NCI-H2081 (cell line): ENCODE results near the gene CAB39.
A peak's percentile ranks its signal among the peaks of the same experiment; 100 is the strongest.

Experiments used
- DNase-seq, 2 experiments: peaks; one replicate each; lab custom pipeline; 2025; lab: John Stamatoyannopoulos, UW

Gene CAB39

GRCh38 chr2:230712443-230713330 lies at the start of gene CAB39:
TSS of gene CAB39 (plus strand) at chr2:230712842. CDS start at chr2:230760002, 47,160 bp downstream.
- peak; percentile 88 to 91 for DNase-seq

DNA sequence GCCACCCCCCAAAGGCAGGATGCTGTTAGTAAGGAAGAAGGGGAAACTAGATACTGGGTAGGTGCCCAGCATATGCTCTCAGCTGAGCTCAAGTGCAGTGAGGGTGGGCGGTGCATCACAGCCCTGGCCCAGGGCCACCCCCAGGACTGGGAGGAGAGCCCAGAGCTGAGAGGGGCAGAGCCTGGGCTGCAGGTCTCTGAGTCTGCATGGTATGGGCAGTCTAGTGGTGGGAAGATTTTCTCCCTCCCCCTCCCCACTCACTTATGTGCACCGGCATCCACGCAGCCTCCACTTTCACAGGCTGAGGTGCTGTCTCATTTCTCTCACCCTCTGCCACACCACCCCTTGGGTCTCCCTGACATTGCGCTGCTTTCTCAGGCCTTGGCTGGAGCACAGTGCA lies 48.5 kb upstream of the CAB39 start:
- no peak for DNase-seq

- no peak for DNase-seq
Observed at GRCh38 chr2:230664844-230665243, 47.8 kb upstream of the CAB39 start.

- DNase-seq, result no peak
Observed at GRCh38 chr2:230665263-230665691, 47.4 kb upstream of the CAB39 start.

GRCh38 chr2:230666446-230666845 lies 46.2 kb upstream of the CAB39 start:
- DNase-seq, result no peak

GRCh38 chr2:230666885-230667712 lies 45.5 kb upstream of the CAB39 start:
- DNase-seq, result no peak

DNA sequence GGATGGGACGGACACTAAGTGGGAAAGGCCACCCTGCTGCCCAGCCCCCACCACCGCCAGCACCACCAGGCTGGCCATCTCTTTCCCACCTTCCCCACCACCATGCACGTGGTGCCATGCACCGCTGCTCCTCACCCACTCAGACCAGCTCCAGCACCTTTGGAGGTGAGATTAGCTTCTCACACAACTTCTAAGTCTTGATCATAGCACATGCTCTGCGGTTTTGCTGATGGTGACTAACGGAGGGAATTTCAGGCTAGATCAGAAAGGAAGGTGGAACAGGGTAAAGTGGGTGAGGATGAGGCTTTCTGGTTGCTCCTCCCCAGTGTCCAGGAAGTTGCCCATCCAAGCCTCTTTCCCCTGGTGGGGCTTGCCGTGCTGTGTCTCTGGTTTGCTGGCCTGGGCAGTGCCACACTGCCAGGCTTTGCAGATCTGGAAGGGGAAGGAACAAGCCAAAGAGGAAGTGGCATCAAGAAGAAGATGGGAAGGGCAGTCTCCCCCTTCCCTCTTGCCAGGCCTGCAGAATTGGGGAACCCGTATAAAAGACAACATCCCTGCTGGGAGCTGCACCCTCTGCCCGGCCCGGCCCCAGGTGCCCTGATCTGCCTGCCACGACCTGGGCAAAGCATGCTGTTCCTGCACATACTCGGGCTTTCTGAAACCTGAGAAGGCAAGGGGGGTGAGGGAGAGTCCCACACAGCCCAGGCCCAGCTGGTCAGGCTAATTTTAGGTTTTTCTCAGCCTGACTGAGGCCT lies 44.3 kb upstream of the CAB39 start:
- no peak for DNase-seq

DNA sequence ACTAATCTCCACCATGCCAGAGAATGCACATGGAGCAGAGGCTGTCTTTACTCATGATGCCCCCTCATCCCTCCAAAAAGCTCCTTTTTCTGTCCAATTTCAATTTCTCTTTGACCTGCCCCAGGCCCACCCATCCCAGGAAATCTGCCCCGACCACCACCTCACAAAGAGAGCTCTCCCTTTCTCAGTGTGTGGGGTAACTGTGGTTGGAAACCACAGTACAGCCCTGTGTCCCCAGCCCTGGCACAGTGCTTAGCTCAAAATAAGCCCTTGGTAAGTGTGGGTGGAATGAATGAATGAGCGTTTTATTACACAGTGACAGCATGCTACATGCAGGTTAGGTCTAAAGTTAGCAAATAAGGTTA lies 43.7 kb upstream of the CAB39 start:
- DNase-seq, result no peak

DNA sequence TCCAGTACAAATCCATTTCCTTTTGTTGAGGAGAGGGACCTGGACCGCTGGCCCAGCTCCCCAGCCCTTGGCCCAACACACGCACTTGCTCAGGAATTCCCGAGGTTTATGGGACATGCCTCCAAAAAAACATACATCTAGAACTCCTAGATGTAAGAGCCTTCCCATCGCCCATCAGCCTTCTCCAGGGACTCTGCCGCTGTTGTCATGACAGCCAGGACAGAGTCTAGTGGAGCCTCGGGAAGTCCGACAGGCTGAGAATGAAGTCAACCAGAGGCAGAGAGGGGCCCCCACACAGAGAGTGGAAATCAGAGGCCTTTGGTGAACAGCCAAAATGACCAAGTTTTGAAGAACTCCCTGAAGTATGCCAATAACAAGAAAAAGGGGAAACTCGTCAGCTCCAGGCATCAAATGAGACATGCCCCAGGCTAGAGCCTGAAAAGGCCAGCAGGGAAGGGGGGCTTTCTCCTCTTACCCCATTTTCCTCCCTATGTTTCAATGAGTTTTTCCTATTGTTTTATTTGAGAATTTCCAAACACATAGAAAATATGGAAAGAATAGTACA lies 43.2 kb upstream of the CAB39 start:
- no peak for DNase-seq

GRCh38 chr2:230671117-230671516 lies 41.5 kb upstream of the CAB39 start:
- no peak for DNase-seq

GRCh38 chr2:230672836-230673235 lies 39.8 kb upstream of the CAB39 start:
- no peak for DNase-seq

GRCh38 chr2:230674401-230674800 lies 38.2 kb upstream of the CAB39 start:
- DNase-seq, result no peak

- no peak for DNase-seq
Observed at GRCh38 chr2:230674966-230675672, 37.5 kb upstream of the CAB39 start.

DNA sequence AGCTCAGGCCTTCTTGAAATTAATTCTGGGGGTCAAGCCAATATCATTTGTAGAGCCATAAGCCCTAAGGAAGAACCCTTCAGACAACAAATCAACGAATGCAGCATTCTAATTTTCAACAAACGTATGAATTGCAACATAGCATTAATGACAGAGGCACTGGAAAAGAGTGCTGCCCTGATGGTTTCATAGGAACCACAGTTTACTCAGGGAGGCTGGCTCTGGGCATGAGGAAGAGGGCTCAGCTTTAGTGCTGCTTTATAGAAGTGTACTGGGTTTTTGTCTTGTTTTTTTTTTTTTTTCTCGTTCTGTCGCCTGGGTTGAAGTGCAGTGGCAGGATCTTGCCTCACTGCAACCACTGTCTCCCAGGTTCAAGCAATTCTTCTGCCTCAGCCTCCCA lies 36.1 kb upstream of the CAB39 start:
- no peak for DNase-seq

DNA sequence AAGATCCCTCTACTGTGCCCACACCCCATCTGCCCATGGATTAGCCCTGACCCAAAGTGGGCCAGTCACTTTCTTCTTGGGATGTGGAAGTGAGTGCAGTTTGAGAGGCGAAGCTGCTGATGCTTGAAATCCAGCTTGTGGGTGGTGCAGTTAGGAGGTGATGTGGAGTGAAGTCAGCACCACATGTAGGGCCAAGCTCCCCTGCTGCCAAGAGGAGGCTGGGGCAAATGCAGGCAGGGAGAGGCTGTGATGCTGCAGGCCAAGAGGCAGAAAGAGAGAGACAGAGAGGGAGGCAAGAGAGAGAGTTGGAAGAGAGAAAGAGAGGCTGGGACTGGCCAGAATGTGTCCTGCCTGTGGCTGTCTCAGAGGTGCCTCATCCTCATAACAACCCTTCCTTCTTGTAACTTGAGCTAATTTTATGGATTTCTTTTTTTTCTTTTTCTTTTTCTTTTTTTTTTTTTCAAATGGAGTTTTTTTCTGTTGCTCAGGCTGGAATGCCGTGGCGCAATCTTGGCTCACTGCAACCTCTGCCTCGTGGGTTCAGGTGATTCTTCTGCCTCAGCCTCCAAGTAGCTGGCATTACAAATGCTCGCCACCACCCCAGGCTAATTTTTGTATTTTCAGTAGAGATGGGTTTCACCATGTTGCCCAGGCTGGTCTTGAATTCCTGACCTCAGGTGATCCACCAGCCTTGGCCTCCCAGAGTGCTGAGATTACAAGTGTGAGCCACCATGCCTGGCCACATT lies 35.3 kb upstream of the CAB39 start:
- DNase-seq, result no peak

DNA sequence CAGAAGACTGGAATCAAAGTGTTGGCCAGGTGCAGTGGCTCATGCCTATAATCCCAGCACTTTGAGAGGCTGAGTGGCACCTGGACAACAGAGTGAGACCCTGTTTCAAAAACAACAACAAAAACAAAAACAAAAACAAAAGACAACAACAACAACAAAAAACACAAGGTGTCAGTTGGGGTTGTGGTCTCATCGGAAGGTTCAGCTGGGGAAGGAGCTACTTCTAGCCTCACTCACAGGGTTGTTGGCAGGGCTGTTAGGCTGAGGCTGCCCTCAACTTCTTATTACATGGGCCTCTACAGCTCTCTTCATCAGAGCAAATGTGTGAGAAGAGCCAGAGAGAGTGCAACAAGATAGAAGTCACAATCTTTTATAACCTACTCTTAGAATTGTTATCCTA lies 34.6 kb upstream of the CAB39 start:
- DNase-seq, result no peak

GRCh38 chr2:230678451-230678850 lies 34.2 kb upstream of the CAB39 start:
- DNase-seq, result no peak

GRCh38 chr2:230680463-230681170 lies 32.0 kb upstream of the CAB39 start:
- no peak for DNase-seq

DNA sequence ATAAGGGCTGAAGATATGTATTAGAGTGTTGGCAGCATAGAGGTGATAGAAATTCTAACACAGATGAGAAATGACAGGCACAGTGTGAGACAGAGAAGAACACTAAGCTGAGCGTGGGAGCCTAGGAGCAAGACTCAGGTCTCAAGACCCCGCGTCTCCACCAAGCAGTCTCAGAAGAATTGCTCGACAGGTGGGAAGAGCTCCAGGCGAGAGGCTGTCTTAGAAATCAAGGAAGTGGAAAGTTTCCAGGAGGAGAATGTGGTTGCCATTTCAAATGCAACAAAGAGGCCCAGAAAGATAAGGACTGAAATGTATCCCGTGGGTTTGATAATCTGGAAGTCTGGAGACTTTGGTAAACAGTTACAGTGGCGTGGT lies 31.5 kb upstream of the CAB39 start:
- no peak for DNase-seq

DNA sequence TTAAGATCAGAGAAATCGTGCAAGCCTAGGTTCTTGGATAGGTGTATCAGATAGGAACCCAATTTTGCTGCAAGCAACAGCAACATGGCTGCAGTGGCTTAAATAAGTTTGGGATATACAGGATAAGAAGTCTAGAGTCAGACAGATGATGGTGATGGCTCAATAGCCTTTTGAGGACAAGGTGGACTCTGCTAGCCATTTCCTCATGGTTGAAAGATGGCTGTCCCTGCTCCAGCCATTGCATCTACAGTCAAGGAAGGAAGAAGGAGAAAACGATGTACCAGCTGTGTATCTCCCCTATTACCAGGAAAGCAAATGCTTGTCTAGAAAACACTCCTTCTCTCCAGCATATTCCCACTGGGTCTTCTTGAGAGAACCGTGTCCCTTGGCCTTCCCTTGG lies 30.1 kb upstream of the CAB39 start:
- no peak for DNase-seq
